ENCODE data around the gene DOK7.
A peak's percentile ranks its signal among the peaks of the same experiment; 100 is the strongest.

Gene DOK7

DNA sequence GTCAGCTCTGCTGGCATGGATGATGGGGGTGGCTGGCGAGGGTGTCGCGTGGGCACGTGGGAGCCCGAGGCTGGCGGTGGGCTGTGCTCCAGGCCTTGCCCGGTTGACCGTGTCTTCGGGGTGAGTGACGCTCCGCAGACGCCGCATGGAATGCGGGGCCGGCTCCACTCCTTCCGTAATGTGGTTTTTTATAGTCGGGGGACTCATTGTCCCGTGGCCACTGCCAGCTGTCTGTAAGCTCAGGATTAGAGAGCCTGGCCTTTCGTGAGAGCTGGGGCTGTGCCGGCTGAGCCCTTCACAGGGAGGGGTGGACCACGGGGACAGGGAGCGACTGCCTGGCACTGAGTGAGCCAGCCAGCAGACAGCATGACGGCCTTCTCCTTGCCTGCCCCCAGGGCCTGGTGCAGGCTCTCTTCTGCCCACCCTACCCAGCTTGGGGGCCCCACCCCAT, 20.4 kb downstream of the DOK7 start:
- peak; percentile 42 for DNase-seq (ENCODE audit: low read depth)
- H3K4me3 ChIP-seq (ENCODE audit: low read length), result no peak overlapping the region

DNA sequence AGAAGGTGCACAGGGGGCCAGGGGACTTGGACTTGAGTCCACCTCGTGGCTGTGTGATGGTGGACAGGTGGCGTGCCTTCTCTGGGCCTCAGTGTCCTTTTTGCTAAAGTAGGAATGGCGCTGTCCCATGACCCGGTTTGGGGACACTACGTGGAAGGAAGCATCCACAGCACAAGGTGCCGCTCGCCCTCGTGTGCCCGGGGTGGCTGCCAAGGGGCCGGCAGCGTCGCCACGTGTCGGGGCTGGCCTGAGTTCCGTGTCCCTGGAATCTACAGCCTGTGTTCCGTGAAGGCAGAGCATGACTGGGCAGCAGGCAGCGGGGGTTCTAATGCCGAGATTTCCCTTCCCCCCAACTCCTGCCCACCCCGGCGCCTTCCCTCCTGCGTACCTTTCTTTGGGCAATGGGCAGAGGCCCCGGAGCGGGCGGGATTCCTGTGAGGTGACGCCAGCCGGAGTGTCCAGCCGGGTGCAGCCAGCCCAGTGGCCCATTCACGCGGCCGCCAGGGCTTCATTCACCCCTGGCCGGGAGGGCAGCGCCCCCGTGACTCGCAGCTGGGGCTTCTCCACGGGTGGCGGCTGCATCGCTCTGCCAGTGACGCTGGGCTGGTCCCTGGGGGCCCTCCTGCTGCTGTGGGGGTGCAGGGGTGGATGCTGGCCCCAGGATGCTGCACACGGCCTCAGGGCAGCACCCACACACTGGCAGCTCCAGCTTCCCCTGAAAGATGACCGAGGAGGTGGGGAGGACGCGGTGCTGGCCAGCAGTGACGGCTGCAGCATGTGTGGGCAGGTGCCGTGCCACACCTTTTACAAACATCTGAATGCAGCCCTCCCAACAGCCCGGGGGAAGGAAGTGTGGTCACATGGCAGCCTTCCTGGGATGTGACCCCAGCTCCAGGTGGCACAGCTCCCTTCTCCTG, 21.2 kb downstream of the DOK7 start:
- H3K4me3 ChIP-seq (ENCODE audit: low read length), result no peak overlapping the region
- TF ChIP-seq, protein P1, sequence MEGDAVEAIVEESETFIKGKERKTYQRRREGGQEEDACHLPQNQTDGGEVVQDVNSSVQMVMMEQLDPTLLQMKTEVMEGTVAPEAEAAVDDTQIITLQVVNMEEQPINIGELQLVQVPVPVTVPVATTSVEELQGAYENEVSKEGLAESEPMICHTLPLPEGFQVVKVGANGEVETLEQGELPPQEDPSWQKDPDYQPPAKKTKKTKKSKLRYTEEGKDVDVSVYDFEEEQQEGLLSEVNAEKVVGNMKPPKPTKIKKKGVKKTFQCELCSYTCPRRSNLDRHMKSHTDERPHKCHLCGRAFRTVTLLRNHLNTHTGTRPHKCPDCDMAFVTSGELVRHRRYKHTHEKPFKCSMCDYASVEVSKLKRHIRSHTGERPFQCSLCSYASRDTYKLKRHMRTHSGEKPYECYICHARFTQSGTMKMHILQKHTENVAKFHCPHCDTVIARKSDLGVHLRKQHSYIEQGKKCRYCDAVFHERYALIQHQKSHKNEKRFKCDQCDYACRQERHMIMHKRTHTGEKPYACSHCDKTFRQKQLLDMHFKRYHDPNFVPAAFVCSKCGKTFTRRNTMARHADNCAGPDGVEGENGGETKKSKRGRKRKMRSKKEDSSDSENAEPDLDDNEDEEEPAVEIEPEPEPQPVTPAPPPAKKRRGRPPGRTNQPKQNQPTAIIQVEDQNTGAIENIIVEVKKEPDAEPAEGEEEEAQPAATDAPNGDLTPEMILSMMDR (conservative IDR thresholded peaks at IDR 0.05; ENCODE audit: low read length), result no peak
- DNase-seq (ENCODE audit: low read depth), result no peak

More for the DNA sequence above, 20.4 kb downstream of the DOK7 start:
- TF ChIP-seq, protein P1 (conservative IDR thresholded peaks at IDR 0.05; ENCODE audit: low read length), result no peak

DNA sequence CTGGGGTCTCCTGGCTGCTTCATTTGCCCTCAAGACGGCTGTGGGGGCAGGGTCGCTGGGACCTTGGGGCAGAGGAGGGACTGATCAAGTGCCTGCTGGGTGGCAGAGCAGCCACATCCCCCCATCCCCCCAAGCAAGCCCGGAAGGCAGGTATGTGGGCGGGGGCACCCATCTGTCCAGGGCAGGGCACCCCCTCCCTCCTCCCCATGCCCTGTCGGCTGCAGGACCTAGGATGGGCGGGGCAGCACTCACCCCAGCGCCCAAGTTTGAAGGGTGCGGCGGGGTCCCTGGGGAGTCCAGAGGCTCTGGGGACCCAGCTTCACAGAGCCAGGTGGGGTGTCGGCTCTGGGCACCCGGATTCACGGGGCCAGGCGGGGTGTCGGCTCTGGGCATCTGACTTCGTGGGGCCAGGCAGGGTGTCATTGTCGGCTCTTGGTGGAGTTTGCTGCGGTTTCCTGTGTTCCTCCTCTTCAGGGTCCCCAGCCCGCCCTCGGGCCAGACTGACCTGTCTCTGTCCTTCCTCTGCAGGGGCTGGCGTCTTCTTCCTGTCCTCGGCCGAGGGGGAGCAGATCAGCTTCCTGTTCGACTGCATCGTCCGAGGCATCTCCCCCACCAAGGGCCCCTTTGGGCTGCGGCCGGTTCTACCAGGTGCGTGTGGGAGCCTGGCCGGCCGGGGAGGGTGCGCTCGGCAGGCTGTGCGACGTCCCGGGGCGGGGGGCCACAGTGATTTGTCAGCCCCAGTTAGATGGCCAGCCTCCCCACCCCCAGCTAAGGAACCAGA, 22.1 kb downstream of the DOK7 start:
- DNase-seq (ENCODE audit: low read depth), result no peak
- TF ChIP-seq, protein P1 (conservative IDR thresholded peaks at IDR 0.05; ENCODE audit: low read length), result no peak
- H3K4me3 ChIP-seq (ENCODE audit: low read length), result no peak overlapping the region

DNA sequence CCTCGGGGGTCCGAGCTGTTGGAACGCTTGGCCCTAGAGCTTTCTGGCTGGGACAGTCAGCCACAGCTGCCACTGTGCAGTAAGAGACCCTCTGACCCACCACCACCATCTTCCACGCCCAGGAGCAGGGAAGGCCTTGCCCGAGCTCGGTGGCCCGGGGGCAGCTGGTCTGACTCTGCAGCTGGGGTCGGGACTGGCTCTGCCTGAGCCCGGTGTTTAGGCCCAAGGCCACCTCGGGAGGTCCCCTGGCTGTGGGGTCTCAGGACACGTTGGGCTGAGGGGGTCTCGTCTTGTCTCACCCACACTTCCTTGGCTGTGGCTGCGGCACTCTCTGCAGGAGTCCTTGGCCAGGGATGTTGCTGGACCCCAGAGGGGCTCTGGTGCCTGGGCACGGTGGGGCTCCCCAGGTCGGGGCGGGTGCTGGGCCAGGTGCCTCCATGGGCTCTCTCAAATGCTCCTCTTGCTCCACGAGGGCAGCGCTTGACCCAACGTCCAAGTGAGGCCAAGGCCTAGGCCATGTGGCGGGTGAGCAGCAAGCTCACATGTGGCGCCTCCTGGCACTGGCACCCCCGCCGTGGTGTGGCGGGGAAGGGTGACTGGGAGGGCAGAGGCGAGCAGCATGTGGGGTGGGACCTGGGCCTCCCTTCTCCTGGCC, 22.9 kb downstream of the DOK7 start:
- DNase-seq (ENCODE audit: low read depth), result no peak
- no peak overlapping the region for H3K4me3 ChIP-seq (ENCODE audit: low read length)
- TF ChIP-seq, protein P1 (conservative IDR thresholded peaks at IDR 0.05; ENCODE audit: low read length), result no peak

DNA sequence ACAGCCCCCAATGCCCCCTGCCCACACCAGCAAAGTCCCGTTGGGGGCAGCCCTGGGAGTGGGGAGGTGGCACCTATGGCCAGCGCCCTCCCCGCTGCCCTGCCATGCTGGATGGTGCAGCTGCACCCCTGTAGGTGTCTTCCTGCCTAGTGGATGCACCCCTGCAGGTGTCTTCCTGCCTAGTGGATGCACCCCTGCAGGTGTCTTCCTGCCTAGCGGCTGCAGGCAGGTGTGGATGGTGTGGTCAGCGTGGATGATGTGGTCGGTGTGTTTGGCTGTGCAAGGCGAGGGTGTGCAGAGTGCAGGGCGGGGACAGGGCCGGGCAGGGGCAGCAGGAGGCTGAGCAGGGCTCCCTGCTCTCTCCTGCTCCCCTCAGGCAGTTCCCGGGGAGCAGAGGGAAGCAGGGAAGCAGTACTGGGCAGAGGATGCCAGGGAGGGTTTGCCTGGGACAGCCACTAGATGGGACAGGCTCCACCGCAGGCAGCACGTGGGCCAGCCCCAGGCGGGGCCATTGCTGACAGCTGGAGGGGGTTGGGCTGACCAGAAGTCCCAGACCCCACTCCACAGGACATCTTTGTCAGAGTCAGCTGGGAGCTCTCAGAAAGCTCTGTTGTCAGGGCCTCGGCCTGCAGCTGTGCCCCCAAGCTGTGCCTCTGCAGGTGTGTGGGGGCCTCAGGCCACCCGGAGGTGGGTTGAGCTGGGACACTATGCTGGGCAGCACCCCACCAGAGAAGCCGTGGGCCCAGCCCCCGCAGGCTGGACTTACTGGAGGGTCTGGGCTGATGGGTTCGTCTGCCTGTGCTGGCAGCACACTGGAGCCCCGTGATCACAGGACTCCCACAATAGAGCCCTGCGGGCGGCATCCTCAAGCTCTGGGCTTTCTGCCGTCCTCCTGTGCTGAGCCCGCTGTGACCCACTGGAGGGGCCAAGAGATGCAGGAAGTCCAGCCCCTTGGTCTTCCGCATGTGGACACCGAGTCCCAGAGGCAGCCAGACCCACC, 23.7 kb downstream of the DOK7 start:
- TF ChIP-seq, protein P1 (conservative IDR thresholded peaks at IDR 0.05; ENCODE audit: low read length), result no peak
- DNase-seq (ENCODE audit: low read depth), result no peak
- H3K4me3 ChIP-seq (ENCODE audit: low read length), result no peak overlapping the region

DNA sequence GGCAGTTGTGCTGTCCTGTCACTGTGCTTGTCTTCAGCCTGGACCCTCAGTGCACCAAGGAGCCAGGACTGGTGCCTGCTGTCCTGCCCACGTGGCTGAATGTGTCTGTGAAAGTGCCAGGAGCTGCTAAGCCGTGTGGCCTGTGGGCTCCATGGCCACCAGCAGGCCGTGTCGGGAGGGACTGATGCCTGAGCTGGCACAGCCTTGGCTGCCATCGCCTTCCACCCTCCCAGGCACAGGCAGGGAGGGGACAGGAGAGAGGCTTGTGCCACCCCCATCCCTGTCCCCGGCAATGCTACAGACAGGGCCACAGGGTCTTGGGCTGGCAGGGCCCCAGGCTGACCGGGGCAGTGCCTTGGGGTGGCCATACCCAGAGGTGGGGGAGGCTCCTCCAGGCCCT, 24.8 kb downstream of the DOK7 start:
- DNase-seq (ENCODE audit: low read depth), result no peak
- TF ChIP-seq, protein P1 (conservative IDR thresholded peaks at IDR 0.05; ENCODE audit: low read length), result no peak
- no peak overlapping the region for H3K4me3 ChIP-seq (ENCODE audit: low read length)
